ENCODE data around the gene GYPE.
"Not testable (repeated sequence)": the region's sequence is repeated elsewhere in the genome, so short reads cannot be mapped to it uniquely, and the experiment has no call there.

The GYPE gene

GRCh38 chr4:143862716-143863115, 42.6 kb downstream of the GYPE start:
- not testable (repeated sequence) for DNase-seq

- DNase-seq: no peak
Measured at GRCh38 chr4:143858456-143858855, 46.9 kb downstream of the GYPE start.

GRCh38 chr4:143857391-143858336, 47.7 kb downstream of the GYPE start:
- not testable (repeated sequence) for DNase-seq

GRCh38 chr4:143856017-143856557, 49.3 kb downstream of the GYPE start:
- DNase-seq: not testable (repeated sequence)

GRCh38 chr4:143854645-143855044, 50.7 kb downstream of the GYPE start:
- not testable (repeated sequence) for DNase-seq

GRCh38 chr4:143849296-143849695, 56.1 kb downstream of the GYPE start:
- DNase-seq: not testable (repeated sequence)

- DNase-seq: not testable (repeated sequence)
Measured at GRCh38 chr4:143843506-143843832, 61.9 kb downstream of the GYPE start.

GRCh38 chr4:143842624-143843505, 62.5 kb downstream of the GYPE start:
- DNase-seq: not testable (repeated sequence)

- not testable (repeated sequence) for DNase-seq
Measured at GRCh38 chr4:143839413-143839812, 65.9 kb downstream of the GYPE start.

GRCh38 chr4:143834196-143834595, 71.2 kb downstream of the GYPE start:
- not testable (repeated sequence) for DNase-seq

GRCh38 chr4:143833676-143834075, 71.7 kb downstream of the GYPE start:
- not testable (repeated sequence) for DNase-seq

- DNase-seq: not testable (repeated sequence)
Measured at GRCh38 chr4:143830576-143830975, 74.8 kb downstream of the GYPE start.

GRCh38 chr4:143829239-143829620, 76.1 kb downstream of the GYPE start:
- DNase-seq: not testable (repeated sequence)

Data from NCI-H1930 (cell line).